Astrocyte (in vitro differentiated cells and primary cell): Measurements from ENCODE around the gene GATM. TPM values are rescaled to one million over a fixed set of nuclear protein-coding genes. Genes with fewer than 3 reads are reported as not detected.

ENCODE experiments used
- DNase-seq: peaks from one replicate; pipeline ENCODE4 v3.0.0-alpha.2; 2010; ENCODE audit warnings: low read depth
- FAIRE-seq: peaks from 2 replicates; lab custom pipeline; 2011; peaks lifted over from hg19 to GRCh38; lab: Jason Lieb, UNC
- H2AFZ ChIP-seq: 2 replicates; pipeline ENCODE4 v1.6.0; 2012; ENCODE audit warnings: low read depth, low read length, inconsistent platforms
- H3K27ac ChIP-seq: 2 replicates; pipeline ENCODE4 v1.5.1; 2011; ENCODE audit warnings: low read depth, low read length, inconsistent platforms
- H3K27me3 ChIP-seq: 2 replicates; pipeline ENCODE4 v1.6.0; 2011; ENCODE audit warnings: low read length, inconsistent platforms; ENCODE audit not compliant: insufficient read depth
- H3K36me3 ChIP-seq: 2 replicates; pipeline ENCODE4 v1.5.1; 2011; ENCODE audit warnings: low read length, inconsistent platforms; ENCODE audit not compliant: insufficient read depth
- H3K4me1 ChIP-seq: 2 replicates; pipeline ENCODE4 v1.5.1; 2011; ENCODE audit warnings: low read length, inconsistent platforms; ENCODE audit not compliant: insufficient read depth
- H3K4me2 ChIP-seq: 2 replicates; pipeline ENCODE4 v1.6.0; 2012; ENCODE audit warnings: low read length, inconsistent platforms
- H3K4me3 ChIP-seq: 2 replicates; pipeline ENCODE4 v1.5.1; 2011; ENCODE audit warnings: low read depth, mild to moderate bottlenecking, low read length, inconsistent platforms; ENCODE audit not compliant: insufficient read depth
- H3K79me2 ChIP-seq: 2 replicates; pipeline ENCODE4 v1.6.0; 2012; ENCODE audit warnings: mild to moderate bottlenecking, low read length, inconsistent platforms; ENCODE audit not compliant: insufficient read depth
- H3K9ac ChIP-seq: 2 replicates; pipeline ENCODE4 v1.6.0; 2012; ENCODE audit warnings: mild to moderate bottlenecking, low read length, inconsistent platforms
- H3K9me3 ChIP-seq: 2 replicates; pipeline ENCODE4 v1.5.1; 2012; ENCODE audit warnings: low read depth, mild to moderate bottlenecking, low read length, inconsistent platforms; ENCODE audit not compliant: insufficient read depth
- H4K20me1 ChIP-seq: 2 replicates; pipeline ENCODE4 v1.6.0; 2012; ENCODE audit warnings: low read length, inconsistent platforms; ENCODE audit not compliant: insufficient read depth
- H3K27ac Mint-ChIP-seq: one replicate; pipeline ENCODE4 v1.8.0; 2021; ENCODE audit warnings: mild to moderate bottlenecking, mixed read lengths; ENCODE audit not compliant: unreplicated experiment
- H3K27me3 Mint-ChIP-seq: one replicate; pipeline ENCODE4 v1.8.0; 2021; ENCODE audit warnings: low read depth, mixed read lengths; ENCODE audit not compliant: unreplicated experiment
- H3K36me3 Mint-ChIP-seq: one replicate; pipeline ENCODE4 v1.8.0; 2021; ENCODE audit warnings: low read depth, mixed read lengths; ENCODE audit not compliant: unreplicated experiment
- H3K4me1 Mint-ChIP-seq: one replicate; pipeline ENCODE4 v1.8.0; 2021; ENCODE audit warnings: low read depth, mixed read lengths; ENCODE audit not compliant: unreplicated experiment
- H3K4me3 Mint-ChIP-seq: one replicate; pipeline ENCODE4 v1.8.0; 2021; ENCODE audit warnings: mild to moderate bottlenecking, moderate library complexity, mixed read lengths; ENCODE audit not compliant: unreplicated experiment
- H3K9me3 Mint-ChIP-seq: one replicate; pipeline ENCODE4 v1.8.0; 2021; ENCODE audit warnings: mild to moderate bottlenecking, mixed read lengths; ENCODE audit not compliant: unreplicated experiment
- CTCF ChIP-seq: IDR thresholded peaks from 2 replicates; pipeline ENCODE4 v1.5.1; 2011; ENCODE audit warnings: low read depth, mild to moderate bottlenecking, inconsistent platforms, low read length, moderate library complexity; ENCODE audit not compliant: insufficient read depth
- EZH2 ChIP-seq: IDR thresholded peaks from 2 replicates; pipeline ENCODE4 v1.6.1; 2012; ENCODE audit warnings: mild to moderate bottlenecking, low read length, inconsistent platforms; ENCODE audit not compliant: insufficient read depth
- total RNA-seq: library from RNA; stranded (reverse); gene quantifications from 2 replicates; pipeline ENCODE4 v1.2.1, GENCODE V29; 2021

Gene GATM
- total RNA-seq, 1 donor from 2014 or later, result 5.4 TPM

- no peaks in the 10 kb centered on the region for H3K4me1 Mint-ChIP-seq
- Histone ChIP-seq H3K4me2 (no peak overlapping the region), H3K36me3 (no peaks in the 10 kb centered on the region), H3K4me3 (no peak overlapping the region), H3K4me1 (no peaks in the 10 kb centered on the region), H2AFZ (no peak overlapping the region), H3K9me3 (no peaks in the 10 kb centered on the region), H3K27me3 (peaks cover 23% of the 10 kb centered on the region), H3K9ac (no peak overlapping the region), H4K20me1 (no peaks in the 10 kb centered on the region), H3K27ac (no peak overlapping the region), H3K79me2 (no peaks in the 10 kb centered on the region)
- FAIRE-seq (no peak), DNase-seq (no peak)
- no peaks in the 10 kb centered on the region for H3K36me3 Mint-ChIP-seq
- no peak overlapping the region for H3K4me3 Mint-ChIP-seq
- peaks cover 4% of the 10 kb centered on the region for H3K27me3 Mint-ChIP-seq
- H3K9me3 Mint-ChIP-seq, result no peaks in the 10 kb centered on the region
- no peak for TF ChIP-seq EZH2
- no peak for TF ChIP-seq CTCF
- no peak overlapping the region for H3K27ac Mint-ChIP-seq
Measured at GRCh38 chr15:45391746-45392583, 13.6 kb upstream of the GATM start.

GRCh38 chr15:45389351-45389750 is 11.0 kb upstream of the GATM start:
- Mint-ChIP-seq H3K27me3 (peaks cover 5% of the 10 kb centered on the region), H3K27ac (no peak overlapping the region), H3K36me3 (peaks cover 2% of the 10 kb centered on the region), H3K4me3 (no peak overlapping the region), H3K4me1 (no peaks in the 10 kb centered on the region), H3K9me3 (no peaks in the 10 kb centered on the region)
- no peak for FAIRE-seq
- H4K20me1 ChIP-seq, result no peaks in the 10 kb centered on the region
- H3K4me3 ChIP-seq, result no peak overlapping the region
- no peak overlapping the region for H3K9ac ChIP-seq
- no peaks in the 10 kb centered on the region for H3K79me2 ChIP-seq
- peaks cover 16% of the 10 kb centered on the region for H3K27me3 ChIP-seq
- no peak overlapping the region for H3K27ac ChIP-seq
- no peaks in the 10 kb centered on the region for H3K4me1 ChIP-seq
- TF ChIP-seq CTCF (no peak), EZH2 (no peak)
- H3K36me3 ChIP-seq, result no peaks in the 10 kb centered on the region
- H3K4me2 ChIP-seq, result no peak overlapping the region
- DNase-seq, result no peak
- H3K9me3 ChIP-seq, result no peaks in the 10 kb centered on the region
- H2AFZ ChIP-seq, result no peak overlapping the region
